Ascending aorta (tissue), 2 donors: Measurements from ENCODE around the gene ATP5F1E. TPM values are rescaled to one million over a fixed set of nuclear protein-coding genes. Genes with fewer than 3 reads are reported as not detected.

ENCODE experiments used
- DNase-seq, 2 donors: peaks; one replicate each; pipeline ENCODE4 v3.0.0-alpha.2; 2019; ENCODE audit warnings: low spot score in 2 of 2
- H3K27ac ChIP-seq, 2 donors: fragments of 200-600 bp; sonication (generic); one replicate each; pipeline ENCODE4 v1.5.1; 2016 to 2017; ENCODE audit warnings: mild to moderate bottlenecking in 1 of 2
- H3K27me3 ChIP-seq: fragments of 200-600 bp; sonication (generic); one replicate; pipeline ENCODE4 v1.5.1; 2017
- H3K36me3 ChIP-seq, 2 donors: fragments of 200-600 bp; sonication (generic); one replicate each; pipeline ENCODE4 v1.5.1; 2016
- H3K4me1 ChIP-seq, 2 donors: fragments of 200-600 bp; sonication (generic); one replicate each; pipeline ENCODE4 v1.5.1; 2016 to 2017; ENCODE audit warnings: mild to moderate bottlenecking in 1 of 2
- H3K4me3 ChIP-seq, 2 donors: fragments of 200-600 bp; sonication (generic); one replicate each; pipeline ENCODE4 v1.5.1; 2016 to 2017; ENCODE audit warnings: mild to moderate bottlenecking in 1 of 2
- H3K9me3 ChIP-seq, 2 donors: fragments of 200-600 bp; sonication (generic); one replicate each; pipeline ENCODE4 v1.5.1; 2016
- intact Hi-C: fragments of 100-400 bp; cut with DNase I; formaldehyde crosslinking; loops from one replicate; pipeline ENCODE4 v1.15.1; 2023
- total RNA-seq: library from RNA; depleted of rRNA; stranded (reverse); fragments of >200 nt; gene quantifications from one replicate; pipeline ENCODE4 v1.1.0, GENCODE V29; 2016
- TF ChIP-seq, protein P1 (sequence below), 3 experiments: fragments of 200-600 bp in 2 of 3; fragments of 450-650 bp in 1 of 3; sonication (generic) in 2 of 3; IDR thresholded peaks; one replicate each; pipeline ENCODE4 v1.5.1; 2016 to 2019; ENCODE audit warnings: antibody characterized with exemption in 3 of 3, mild to moderate bottlenecking in 1 of 3, moderate library complexity in 1 of 3

Gene ATP5F1E
- total RNA-seq, 1 donor from 2014 or later = 12.7 TPM

DNA sequence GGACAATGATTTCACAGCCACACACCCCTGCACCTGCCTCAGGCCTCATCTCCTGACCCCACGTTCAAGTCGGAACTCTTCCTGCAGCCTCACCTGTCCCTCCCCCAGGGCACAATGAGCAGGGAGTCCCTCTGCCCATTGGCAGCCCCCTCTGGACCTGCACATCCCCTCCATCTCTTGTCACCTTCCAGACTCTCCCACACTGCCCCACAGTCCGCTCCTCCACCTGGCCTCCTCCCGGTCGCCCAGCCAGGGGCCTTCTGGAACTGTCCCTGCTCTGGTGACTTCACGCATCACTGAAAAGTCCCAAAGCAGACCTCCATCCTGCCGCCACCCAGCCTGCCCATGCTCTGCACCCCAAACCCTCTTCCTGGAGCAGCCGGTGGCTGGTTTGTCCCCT lies 29.7 kb downstream of the ATP5F1E start:
- Histone ChIP-seq H3K36me3 (peaks cover 41 to 45% of the 10 kb centered on the region in 2 donors), H3K27me3 (no peaks in the 10 kb centered on the region), H3K9me3 (no peaks in the 10 kb centered on the region), H3K4me3 (no peak overlapping the region), H3K27ac (no peak overlapping the region), H3K4me1 (peaks cover 11 to 22% of the 10 kb centered on the region in 2 donors)
- TF ChIP-seq, protein P1, sequence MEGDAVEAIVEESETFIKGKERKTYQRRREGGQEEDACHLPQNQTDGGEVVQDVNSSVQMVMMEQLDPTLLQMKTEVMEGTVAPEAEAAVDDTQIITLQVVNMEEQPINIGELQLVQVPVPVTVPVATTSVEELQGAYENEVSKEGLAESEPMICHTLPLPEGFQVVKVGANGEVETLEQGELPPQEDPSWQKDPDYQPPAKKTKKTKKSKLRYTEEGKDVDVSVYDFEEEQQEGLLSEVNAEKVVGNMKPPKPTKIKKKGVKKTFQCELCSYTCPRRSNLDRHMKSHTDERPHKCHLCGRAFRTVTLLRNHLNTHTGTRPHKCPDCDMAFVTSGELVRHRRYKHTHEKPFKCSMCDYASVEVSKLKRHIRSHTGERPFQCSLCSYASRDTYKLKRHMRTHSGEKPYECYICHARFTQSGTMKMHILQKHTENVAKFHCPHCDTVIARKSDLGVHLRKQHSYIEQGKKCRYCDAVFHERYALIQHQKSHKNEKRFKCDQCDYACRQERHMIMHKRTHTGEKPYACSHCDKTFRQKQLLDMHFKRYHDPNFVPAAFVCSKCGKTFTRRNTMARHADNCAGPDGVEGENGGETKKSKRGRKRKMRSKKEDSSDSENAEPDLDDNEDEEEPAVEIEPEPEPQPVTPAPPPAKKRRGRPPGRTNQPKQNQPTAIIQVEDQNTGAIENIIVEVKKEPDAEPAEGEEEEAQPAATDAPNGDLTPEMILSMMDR (IDR thresholded peaks at IDR 0.05) = no peak
- no peak for DNase-seq
- intact Hi-C loops = no loop called here

- H3K27me3 ChIP-seq = no peaks in the 10 kb centered on the region
- TF ChIP-seq, protein P1 (IDR thresholded peaks at IDR 0.05) = no peak
- H3K4me3 ChIP-seq = no peak overlapping the region
- no peak for DNase-seq
- no peak overlapping the region for H3K27ac ChIP-seq
- peaks cover 47 to 53% of the 10 kb centered on the region in 2 donors for H3K36me3 ChIP-seq
- peaks cover 11 to 20% of the 10 kb centered on the region in 2 donors for H3K4me1 ChIP-seq
- no peaks in the 10 kb centered on the region for H3K9me3 ChIP-seq
- intact Hi-C loops = no loop called here
Measured at GRCh38 chr20:59001449-59002171, 30.5 kb downstream of the ATP5F1E start.

- DNase-seq = no peak
- no peak overlapping the region for H3K4me3 ChIP-seq
- no peaks in the 10 kb centered on the region for H3K27me3 ChIP-seq
- no peaks in the 10 kb centered on the region for H3K9me3 ChIP-seq
- H3K27ac ChIP-seq = no peak overlapping the region
- peaks cover 9 to 15% of the 10 kb centered on the region in 2 donors for H3K4me1 ChIP-seq
- TF ChIP-seq, protein P1 (IDR thresholded peaks at IDR 0.05) = no peak
- H3K36me3 ChIP-seq = peaks cover 53 to 59% of the 10 kb centered on the region in 2 donors
- intact Hi-C loops = no loop called here
Measured at GRCh38 chr20:59001068-59001448, 31.1 kb downstream of the ATP5F1E start.

DNA sequence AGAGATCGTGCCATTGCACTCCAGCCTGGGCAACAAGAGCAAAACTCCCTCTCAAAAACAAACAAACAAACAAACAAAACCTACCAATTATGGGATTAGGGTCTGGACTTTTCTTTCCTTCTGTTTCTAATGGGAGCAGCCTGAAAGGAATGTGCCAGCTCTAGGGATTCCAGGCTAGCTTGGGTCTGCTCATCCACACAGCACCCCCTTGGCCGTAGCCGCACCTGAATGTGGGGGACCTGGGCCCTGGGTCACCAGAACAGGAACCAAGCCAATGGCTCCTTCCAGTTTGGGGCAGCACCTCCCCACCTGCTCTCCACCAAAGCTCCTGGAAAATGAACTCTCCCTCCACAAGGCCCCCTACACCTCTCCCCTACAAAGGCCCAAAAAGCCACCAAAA lies 31.8 kb downstream of the ATP5F1E start:
- H3K4me3 ChIP-seq = no peak overlapping the region
- H3K36me3 ChIP-seq = peaks cover 59 to 66% of the 10 kb centered on the region in 2 donors
- no peak for DNase-seq
- no peak overlapping the region for H3K27ac ChIP-seq
- peaks cover 7 to 8% of the 10 kb centered on the region in 2 donors for H3K4me1 ChIP-seq
- TF ChIP-seq, protein P1 (IDR thresholded peaks at IDR 0.05) = no peak
- intact Hi-C loops = no loop called here
- H3K27me3 ChIP-seq = no peaks in the 10 kb centered on the region
- H3K9me3 ChIP-seq = no peaks in the 10 kb centered on the region

DNA sequence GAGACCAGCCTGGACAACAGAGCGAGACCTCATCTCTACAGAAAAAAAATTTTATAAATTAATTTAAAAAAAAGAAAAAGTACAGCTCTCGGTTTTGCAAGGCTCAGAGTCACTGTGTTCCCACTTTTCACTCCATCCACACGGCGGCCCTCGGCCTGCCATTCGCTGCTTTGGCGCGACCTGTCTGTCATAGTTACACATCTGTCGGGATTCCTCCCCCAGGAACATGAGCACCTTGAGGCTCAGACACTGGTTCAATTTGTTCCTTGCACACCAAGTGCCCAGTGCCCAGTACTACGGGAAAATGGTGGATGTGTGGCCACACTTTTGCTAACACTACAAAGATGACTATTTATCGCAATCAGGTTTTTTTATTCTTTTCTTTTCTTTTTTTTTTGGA lies 33.5 kb downstream of the ATP5F1E start:
- H3K36me3 ChIP-seq = peaks cover 72 to 83% of the 10 kb centered on the region in 2 donors
- TF ChIP-seq, protein P1 (IDR thresholded peaks at IDR 0.05) = no peak
- no peaks in the 10 kb centered on the region for H3K9me3 ChIP-seq
- H3K27ac ChIP-seq = no peak overlapping the region
- DNase-seq = no peak
- no peak overlapping the region for H3K4me3 ChIP-seq
- H3K4me1 ChIP-seq = no peaks in the 10 kb centered on the region
- intact Hi-C loops = loop anchor here (5.0 kb wide), 1 partner anchor 939 kb away; no protein-coding TSS in a partner anchor
- H3K27me3 ChIP-seq = no peaks in the 10 kb centered on the region
